Uterus (tissue), 4 donors: ENCODE measurements around the gene FER1L5. TPM values are rescaled to one million over a fixed set of nuclear protein-coding genes. Genes with fewer than 3 reads are reported as not detected.

Experiments used
- DNase-seq, 2 donors: peaks; one replicate each; pipeline ENCODE4 v3.0.0-alpha.2; 2019 to 2020
- H3K27ac ChIP-seq, 2 donors: fragments of 200-600 bp; sonication (generic); 1 replicate in 1 of 2; 2 replicates in 1 of 2; pipeline ENCODE4 v1.5.1; 2016 to 2018
- H3K27me3 ChIP-seq, 2 donors: fragments of 200-600 bp; sonication (generic); one replicate each; pipeline ENCODE4 v1.5.1; 2018 to 2019; ENCODE audit warnings: control low read depth in 1 of 2
- H3K36me3 ChIP-seq, 2 donors: fragments of 200-600 bp; sonication (generic); one replicate each; pipeline ENCODE4 v1.5.1; 2019; ENCODE audit warnings: control low read depth in 1 of 2
- H3K4me1 ChIP-seq, 2 donors: fragments of 200-600 bp; sonication (generic); one replicate each; pipeline ENCODE4 v1.5.1; 2018 to 2019; ENCODE audit warnings: control low read depth in 1 of 2
- H3K4me3 ChIP-seq, 2 donors: fragments of 200-600 bp; sonication (generic); 1 replicate in 1 of 2; 2 replicates in 1 of 2; pipeline ENCODE4 v1.5.1; 2018 to 2019; ENCODE audit warnings: mild to moderate bottlenecking in 1 of 2
- H3K9me3 ChIP-seq, 2 donors: fragments of 200-600 bp; sonication (generic); one replicate each; pipeline ENCODE4 v1.5.1; 2019; ENCODE audit warnings: control low read depth in 1 of 2
- POLR2A ChIP-seq, 2 donors: fragments of 450-650 bp; IDR thresholded peaks; one replicate each; pipeline ENCODE4 v1.6.1; 2016; ENCODE audit warnings: antibody characterized with exemption in 2 of 2, mild to moderate bottlenecking in 1 of 2, moderate library complexity in 1 of 2
- intact Hi-C: fragments of 100-400 bp; cut with DNase I; formaldehyde crosslinking; loops from one replicate; pipeline ENCODE4 v1.15.1; 2023; ENCODE audit warnings: low total_unique reads
- total RNA-seq, 4 donors: library from RNA; depleted of rRNA in 3 of 4; stranded (reverse); fragments of >200 nt in 3 of 4; gene quantifications; one replicate each; pipeline versions ENCODE4 v1.1.0 to v1.2.4, GENCODE V29; 2014 to 2023
- TF ChIP-seq, protein P1 (sequence below), 4 experiments: fragments of 200-600 bp in 2 of 4; fragments of 450-650 bp in 2 of 4; sonication (generic) in 2 of 4; IDR thresholded peaks; one replicate each; pipeline ENCODE4 v1.5.1; 2016 to 2019; ENCODE audit warnings: antibody characterized with exemption in 4 of 4, mild to moderate bottlenecking in 2 of 4, moderate library complexity in 1 of 4
- donor health status: DM: yes; HTN: yes; CAD: no.

The FER1L5 gene
- total RNA-seq, 4 donors from 2014 or later, result 0.40 to 1.6 TPM; not detected in 2

DNA sequence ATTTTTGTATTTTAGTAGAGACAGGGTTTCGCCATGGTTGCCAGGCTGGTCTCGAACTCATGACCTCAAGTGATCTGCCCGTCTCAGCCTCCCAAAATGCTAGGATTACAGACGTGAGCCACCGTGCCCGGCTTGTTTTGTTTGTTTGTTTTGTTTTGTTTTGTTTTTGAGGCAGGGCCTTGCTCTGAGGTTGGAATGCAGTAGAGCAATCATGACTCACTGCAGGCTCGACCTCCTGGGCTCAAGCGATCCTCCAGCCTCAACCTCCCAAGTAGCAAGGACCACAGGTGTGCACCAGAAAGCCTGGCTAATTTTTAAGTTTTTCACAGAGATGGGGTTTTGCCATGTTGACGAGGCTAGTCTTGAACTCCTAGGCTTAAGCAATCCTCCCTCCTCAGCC is 109.2 kb downstream of the FER1L5 start:
- no peaks in the 10 kb centered on the region for H3K36me3 ChIP-seq
- H3K27me3 ChIP-seq, result no peaks in the 10 kb centered on the region
- H3K4me3 ChIP-seq, result no peak overlapping the region
- no peaks in the 10 kb centered on the region for H3K4me1 ChIP-seq
- no peak overlapping the region for H3K27ac ChIP-seq
- DNase-seq, result no peak
- TF ChIP-seq, protein P1, sequence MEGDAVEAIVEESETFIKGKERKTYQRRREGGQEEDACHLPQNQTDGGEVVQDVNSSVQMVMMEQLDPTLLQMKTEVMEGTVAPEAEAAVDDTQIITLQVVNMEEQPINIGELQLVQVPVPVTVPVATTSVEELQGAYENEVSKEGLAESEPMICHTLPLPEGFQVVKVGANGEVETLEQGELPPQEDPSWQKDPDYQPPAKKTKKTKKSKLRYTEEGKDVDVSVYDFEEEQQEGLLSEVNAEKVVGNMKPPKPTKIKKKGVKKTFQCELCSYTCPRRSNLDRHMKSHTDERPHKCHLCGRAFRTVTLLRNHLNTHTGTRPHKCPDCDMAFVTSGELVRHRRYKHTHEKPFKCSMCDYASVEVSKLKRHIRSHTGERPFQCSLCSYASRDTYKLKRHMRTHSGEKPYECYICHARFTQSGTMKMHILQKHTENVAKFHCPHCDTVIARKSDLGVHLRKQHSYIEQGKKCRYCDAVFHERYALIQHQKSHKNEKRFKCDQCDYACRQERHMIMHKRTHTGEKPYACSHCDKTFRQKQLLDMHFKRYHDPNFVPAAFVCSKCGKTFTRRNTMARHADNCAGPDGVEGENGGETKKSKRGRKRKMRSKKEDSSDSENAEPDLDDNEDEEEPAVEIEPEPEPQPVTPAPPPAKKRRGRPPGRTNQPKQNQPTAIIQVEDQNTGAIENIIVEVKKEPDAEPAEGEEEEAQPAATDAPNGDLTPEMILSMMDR (IDR thresholded peaks at IDR 0.05), result no peak
- no peak for TF ChIP-seq POLR2A (IDR thresholded peaks at IDR 0.05)
- intact Hi-C loops, result no loop called here
- H3K9me3 ChIP-seq, result no peaks in the 10 kb centered on the region

DNA sequence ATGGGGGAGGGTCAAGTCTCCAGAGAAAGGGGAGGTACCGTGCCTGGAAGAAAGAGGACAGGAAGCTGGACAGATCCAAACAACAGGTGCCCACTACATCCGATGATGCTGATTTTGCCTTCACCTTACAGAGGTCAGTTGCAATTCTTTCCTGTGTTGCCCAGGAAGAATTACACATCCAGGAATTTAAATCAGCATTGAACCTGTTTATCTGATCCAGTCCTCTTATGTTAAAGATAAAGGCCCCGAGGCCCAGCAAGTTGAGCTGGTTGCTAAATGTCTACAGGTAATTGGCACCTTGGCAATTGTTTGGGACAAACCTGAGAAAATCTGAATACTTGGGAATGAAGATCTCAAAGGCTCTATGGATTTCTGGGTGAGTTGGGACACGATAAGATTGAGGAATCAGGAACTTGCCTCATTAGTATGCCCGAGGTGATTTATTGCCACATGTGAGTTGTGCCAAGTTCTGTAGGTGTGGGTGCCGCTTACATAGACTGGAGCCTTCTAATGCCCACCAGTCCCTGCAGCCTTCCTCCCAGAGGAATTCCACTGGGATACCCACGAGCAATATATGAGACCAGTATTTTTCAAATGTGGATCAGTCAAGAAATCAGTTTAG is 111.2 kb downstream of the FER1L5 start:
- no peaks in the 10 kb centered on the region for H3K9me3 ChIP-seq
- no peak for DNase-seq
- no peaks in the 10 kb centered on the region for H3K27me3 ChIP-seq
- intact Hi-C loops, result no loop called here
- no peaks in the 10 kb centered on the region for H3K36me3 ChIP-seq
- H3K4me1 ChIP-seq, result no peaks in the 10 kb centered on the region
- no peak overlapping the region for H3K4me3 ChIP-seq
- TF ChIP-seq, protein P1 (IDR thresholded peaks at IDR 0.05), result no peak
- no peak for TF ChIP-seq POLR2A (IDR thresholded peaks at IDR 0.05)
- no peak overlapping the region for H3K27ac ChIP-seq

DNA sequence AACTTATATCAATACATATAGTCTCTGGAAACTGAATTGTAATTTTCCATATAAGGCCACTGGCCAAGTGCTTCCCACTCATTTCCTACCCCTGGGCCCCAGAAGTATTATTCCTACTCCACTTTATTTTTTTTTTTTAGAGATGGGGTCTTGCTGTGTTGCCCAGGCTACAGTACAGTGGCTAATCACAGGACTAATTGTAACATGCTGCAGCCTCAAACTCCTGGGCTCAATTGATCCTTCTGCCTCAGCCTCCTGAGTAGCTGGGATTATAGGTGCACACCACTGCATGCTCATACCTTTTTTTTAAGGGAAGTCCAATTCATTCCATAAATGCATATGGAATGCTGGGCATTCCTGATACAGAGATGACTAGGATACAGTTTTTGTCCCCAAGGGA is 111.8 kb downstream of the FER1L5 start:
- H3K4me1 ChIP-seq, result no peaks in the 10 kb centered on the region
- intact Hi-C loops, result no loop called here
- no peaks in the 10 kb centered on the region for H3K36me3 ChIP-seq
- TF ChIP-seq, protein P1 (IDR thresholded peaks at IDR 0.05), result no peak
- TF ChIP-seq POLR2A (IDR thresholded peaks at IDR 0.05), result no peak
- no peak for DNase-seq
- no peak overlapping the region for H3K4me3 ChIP-seq
- H3K27me3 ChIP-seq, result no peaks in the 10 kb centered on the region
- H3K27ac ChIP-seq, result no peak overlapping the region
- H3K9me3 ChIP-seq, result no peaks in the 10 kb centered on the region

Other genes starting within 250 kb of the FER1L5 start
- gene NEURL3, start 137.4 kb upstream of the FER1L5 start, total RNA-seq, result not detected
- gene ARID5A, start 106.0 kb upstream of the FER1L5 start, total RNA-seq, result 10 to 100 TPM; 15.1 to 73.5 (median 36.3) TPM
- gene KANSL3, start 4.5 kb upstream of the FER1L5 start, total RNA-seq, result 10 to 100 TPM; 13.5 to 73.0 (median 62.1) TPM
- 10 to 100 TPM; 13.8 to 51.2 (median 20.9) TPM for gene LMAN2L, start 97.3 kb downstream of the FER1L5 start, total RNA-seq
- 1 to 10 TPM in 3 of 4 donors, under 1 TPM in 1; 0.77 to 8.2 (median 4.7) TPM for gene CNNM4, start 118.1 kb downstream of the FER1L5 start, total RNA-seq
- 10 to 100 TPM in 2 of 4 donors, 1 to 10 TPM in 2; 1.5 to 21.1 (median 11.2) TPM for gene CNNM3, start 173.5 kb downstream of the FER1L5 start, total RNA-seq
- 10 to 100 TPM in 2 of 4 donors, 1 to 10 TPM in 2; 4.4 to 23.2 (median 8.6) TPM for gene ANKRD23, start 201.3 kb downstream of the FER1L5 start, total RNA-seq
- gene ANKRD39, start 215.3 kb downstream of the FER1L5 start, total RNA-seq, result 100 to 1,000 TPM in 1 of 4 donors, 10 to 100 TPM in 2, 1 to 10 TPM in 1; 4.7 to 162 (median 16.9) TPM
- gene SEMA4C, start 227.3 kb downstream of the FER1L5 start, total RNA-seq, result 100 to 1,000 TPM in 1 of 4 donors, 10 to 100 TPM in 3; 31.8 to 117 (median 61.7) TPM